GM10248 (cell line): Measurements from ENCODE around the gene DSCAM.
"Not testable (repeated sequence)": the region's sequence is repeated elsewhere in the genome, so short reads cannot be mapped to it uniquely, and the experiment has no call there.

Source experiments
- CTCF ChIA-PET: fragments of 300-600 bp; sonication (Branson Sonifier 250); formaldehyde crosslinking; extraction: SDS; loops from one replicate; lab custom pipeline; 2021; ENCODE audit warnings: antibody characterized with exemption; lab: Yijun Ruan, JAX
- POLR2A ChIA-PET: fragments of 350-650 bp; sonication (Branson Sonifier 250); formaldehyde crosslinking; extraction: SDS; loops from one replicate; lab custom pipeline; 2020; ENCODE audit warnings: antibody characterized with exemption; lab: Yijun Ruan, JAX
- DNase-seq: peaks from one replicate; pipeline ENCODE4 v3.0.0; 2012; ENCODE audit errors: extremely low spot score
- TF ChIP-seq, protein P1 (sequence below): IDR thresholded peaks from 2 replicates; pipeline ENCODE4 v1.5.1; 2012; ENCODE audit warnings: mild to moderate bottlenecking, low read depth; ENCODE audit errors: extremely low read depth, missing control alignments, control extremely low read depth

DSCAM gene

GRCh38 chr21:40186045-40186444, 660.9 kb downstream of the DSCAM start:
- POLR2A ChIA-PET, result no interaction called here
- CTCF ChIA-PET, result interaction anchor here (1.4 kb wide), 1 partner anchor 9 kb away, joined by 3 read pairs; no protein-coding TSS in a partner anchor
- TF ChIP-seq, protein P1, sequence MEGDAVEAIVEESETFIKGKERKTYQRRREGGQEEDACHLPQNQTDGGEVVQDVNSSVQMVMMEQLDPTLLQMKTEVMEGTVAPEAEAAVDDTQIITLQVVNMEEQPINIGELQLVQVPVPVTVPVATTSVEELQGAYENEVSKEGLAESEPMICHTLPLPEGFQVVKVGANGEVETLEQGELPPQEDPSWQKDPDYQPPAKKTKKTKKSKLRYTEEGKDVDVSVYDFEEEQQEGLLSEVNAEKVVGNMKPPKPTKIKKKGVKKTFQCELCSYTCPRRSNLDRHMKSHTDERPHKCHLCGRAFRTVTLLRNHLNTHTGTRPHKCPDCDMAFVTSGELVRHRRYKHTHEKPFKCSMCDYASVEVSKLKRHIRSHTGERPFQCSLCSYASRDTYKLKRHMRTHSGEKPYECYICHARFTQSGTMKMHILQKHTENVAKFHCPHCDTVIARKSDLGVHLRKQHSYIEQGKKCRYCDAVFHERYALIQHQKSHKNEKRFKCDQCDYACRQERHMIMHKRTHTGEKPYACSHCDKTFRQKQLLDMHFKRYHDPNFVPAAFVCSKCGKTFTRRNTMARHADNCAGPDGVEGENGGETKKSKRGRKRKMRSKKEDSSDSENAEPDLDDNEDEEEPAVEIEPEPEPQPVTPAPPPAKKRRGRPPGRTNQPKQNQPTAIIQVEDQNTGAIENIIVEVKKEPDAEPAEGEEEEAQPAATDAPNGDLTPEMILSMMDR, result no peak

DNA sequence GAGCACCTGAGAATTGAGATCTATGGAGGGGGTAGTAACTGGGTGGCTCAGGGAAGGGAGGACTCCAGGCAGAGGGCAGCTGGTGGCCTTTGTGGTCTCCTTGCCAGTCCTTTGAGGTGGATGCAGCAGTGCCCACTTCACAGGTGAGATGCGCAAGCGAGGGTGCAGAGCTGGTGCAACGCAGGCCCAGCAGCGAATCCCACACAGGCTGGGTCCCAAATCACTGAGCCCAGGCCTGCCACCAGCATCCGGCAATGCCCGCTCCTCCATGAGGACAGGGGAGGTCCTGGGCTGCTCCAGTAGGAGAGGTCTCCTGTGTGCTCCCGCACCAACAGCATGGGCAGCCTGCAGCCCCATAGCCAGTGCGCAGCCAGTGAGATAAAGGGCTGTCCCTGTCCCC, 661.8 kb downstream of the DSCAM start:
- CTCF ChIA-PET, result no interaction called here
- POLR2A ChIA-PET, result no interaction called here

More at GRCh38 chr21:40186045-40186444, 660.9 kb downstream of the DSCAM start:
- no peak for DNase-seq

DNA sequence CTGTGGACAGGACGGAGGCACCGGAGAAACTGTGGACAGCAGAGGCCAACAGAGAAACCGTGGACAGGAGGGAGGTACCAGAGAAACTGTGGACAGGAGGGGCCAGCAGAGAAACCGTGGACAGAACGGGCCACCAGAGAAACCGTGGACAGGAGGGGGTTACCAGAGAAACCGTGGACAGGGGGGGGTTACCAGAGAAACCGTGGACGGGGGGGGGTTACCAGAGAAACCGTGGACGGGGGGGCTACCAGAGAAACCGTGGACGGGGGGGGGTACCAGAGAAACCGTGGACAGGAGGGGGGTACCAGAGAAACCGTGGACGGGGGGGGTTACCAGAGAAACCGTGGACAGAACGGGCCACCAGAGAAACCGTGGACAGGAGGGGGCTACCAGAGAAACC, 664.5 kb downstream of the DSCAM start:
- CTCF ChIA-PET, DNase-seq, POLR2A ChIA-PET: not testable (repeated sequence)

More for the DNA sequence above, 661.8 kb downstream of the DSCAM start:
- TF ChIP-seq, protein P1, result no peak
- no peak for DNase-seq

- ChIA-PET POLR2A (no interaction called here), CTCF (interaction anchor here (1.6 kb wide), 1 partner anchor 12 kb away, joined by 4 read pairs; no protein-coding TSS in a partner anchor)
- TF ChIP-seq, protein P1, result no peak
- no peak for DNase-seq
These were observed 667.8 kb downstream of the DSCAM start for GRCh38 chr21:40179166-40179565.

GRCh38 chr21:40178726-40179125, 668.2 kb downstream of the DSCAM start:
- no peak for DNase-seq
- TF ChIP-seq, protein P1, result no peak
- CTCF ChIA-PET, result interaction anchor here (1.6 kb wide), 1 partner anchor 12 kb away, joined by 4 read pairs; no protein-coding TSS in a partner anchor
- POLR2A ChIA-PET, result no interaction called here

GRCh38 chr21:40177979-40178378, 669.0 kb downstream of the DSCAM start:
- ChIA-PET CTCF (interaction anchor here (1.6 kb wide), 1 partner anchor 13 kb away, joined by 4 read pairs; no protein-coding TSS in a partner anchor), POLR2A (no interaction called here)
- DNase-seq, result no peak
- TF ChIP-seq, protein P1, result no peak

DNA sequence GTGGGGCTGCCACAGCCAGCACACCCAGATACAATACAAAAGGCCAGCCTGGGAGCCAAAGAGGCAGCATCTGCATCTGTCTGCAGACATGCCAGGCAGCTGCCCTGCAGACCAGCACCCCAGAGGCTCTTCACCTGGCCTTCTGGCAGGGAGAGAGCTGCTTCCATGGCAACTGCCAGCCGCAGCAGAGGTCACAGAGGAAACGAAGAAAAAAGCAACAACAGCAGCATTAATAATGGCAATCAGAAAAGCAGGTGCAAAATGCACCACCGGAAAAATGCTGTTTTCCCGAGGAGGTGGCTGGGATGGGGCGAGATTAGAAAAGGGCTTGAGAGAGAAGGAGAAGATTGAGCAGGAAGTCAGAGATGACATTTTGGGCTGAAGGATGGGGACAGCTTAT, 670.2 kb downstream of the DSCAM start:
- ChIA-PET CTCF (no interaction called here), POLR2A (no interaction called here)
- DNase-seq, result no peak
- TF ChIP-seq, protein P1, result no peak
